HepG2 (cell line): ENCODE data around the gene CNPPD1. TPM values are rescaled to one million over a fixed set of nuclear protein-coding genes. Genes with fewer than 3 reads are reported as not detected.
A peak's percentile ranks its signal among the peaks of the same experiment; 100 is the strongest.

ENCODE experiments used
- ATAD3A ChIP-seq: sonication (generic); formaldehyde crosslinking; IDR thresholded peaks from 2 replicates; pipeline ENCODE4 v1.4.0; 2020; ENCODE audit warnings: missing genetic modification reagents
- DBP ChIP-seq: sonication (generic); formaldehyde crosslinking; IDR thresholded peaks from 2 replicates; pipeline ENCODE4 v1.4.0; 2020; ENCODE audit warnings: missing genetic modification reagents; ENCODE audit errors: not compliant biosample characterization
- GMEB1 ChIP-seq: sonication (generic); formaldehyde crosslinking; IDR thresholded peaks from 2 replicates; pipeline ENCODE4 v1.5.1; 2020; ENCODE audit warnings: missing genetic modification reagents, mild to moderate bottlenecking, borderline replicate concordance
- MIER2 ChIP-seq: IDR thresholded peaks from 2 replicates; pipeline ENCODE4 v1.6.1; 2016; ENCODE audit warnings: missing biosample characterization, missing genetic modification reagents
- MIER3 ChIP-seq: IDR thresholded peaks from 2 replicates; pipeline ENCODE4 v1.6.1; 2016; ENCODE audit warnings: missing compliant biosample characterization, borderline replicate concordance
- PRMT3 ChIP-seq: sonication (generic); formaldehyde crosslinking; IDR thresholded peaks from 2 replicates; pipeline ENCODE4 v1.8.1; 2022; ENCODE audit warnings: low read depth, mild to moderate bottlenecking, moderate library complexity, missing genetic modification reagents, borderline replicate concordance
- SALL1 ChIP-seq: sonication (generic); formaldehyde crosslinking; IDR thresholded peaks from 2 replicates; pipeline ENCODE4 v1.8.0; 2022; ENCODE audit warnings: mild to moderate bottlenecking, missing genetic modification reagents
- SRF ChIP-seq: IDR thresholded peaks from 2 replicates; pipeline ENCODE4 v1.6.1; 2011; ENCODE audit warnings: mild to moderate bottlenecking, low read depth, low read length, moderate library complexity
- TEF ChIP-seq: sonication (generic); formaldehyde crosslinking; IDR thresholded peaks from 2 replicates; pipeline ENCODE4 v1.5.0; 2020; ENCODE audit warnings: missing genetic modification reagents
- ZNF12 ChIP-seq: sonication (generic); formaldehyde crosslinking; IDR thresholded peaks from 2 replicates; pipeline ENCODE4 v1.5.0; 2020; ENCODE audit warnings: missing genetic modification reagents
- ZNF224 ChIP-seq: sonication (generic); formaldehyde crosslinking; IDR thresholded peaks from 2 replicates; pipeline ENCODE4 v1.5.0; 2020; ENCODE audit warnings: mild to moderate bottlenecking, missing genetic modification reagents
- ZNF512 ChIP-seq: sonication (generic); formaldehyde crosslinking; IDR thresholded peaks from 2 replicates; pipeline ENCODE4 v1.4.0; 2020; ENCODE audit warnings: mild to moderate bottlenecking, missing genetic modification reagents
- ZNF564 ChIP-seq: sonication (generic); formaldehyde crosslinking; IDR thresholded peaks from 2 replicates; pipeline ENCODE4 v1.8.1; 2023; ENCODE audit warnings: mild to moderate bottlenecking, missing genetic modification reagents
- ZNF572 ChIP-seq: sonication (generic); formaldehyde crosslinking; IDR thresholded peaks from 2 replicates; pipeline ENCODE4 v1.5.1; 2020; ENCODE audit warnings: mild to moderate bottlenecking, missing genetic modification reagents
- ZSCAN25 ChIP-seq: sonication (generic); formaldehyde crosslinking; IDR thresholded peaks from 2 replicates; pipeline ENCODE4 v1.8.0; 2022; ENCODE audit warnings: mild to moderate bottlenecking, missing genetic modification reagents
- polyA plus RNA-seq, 8 experiments: library from polyadenylated mRNA; depleted of rRNA in 3 of 8; stranded (reverse) in 7 of 8; unstranded in 1 of 8; fragments of >200 nt; fragmentation: Illumina TruSeq in 4 of 8; extraction: Trizol in 4 of 8; gene quantifications; 2 replicates each; pipeline versions ENCODE4 v1.2.1 to v1.2.3, GENCODE V29; 2011 to 2016; ENCODE audit warnings: low read depth in 4 of 8, missing spikeins in 1 of 8, mixed read lengths in 1 of 8; ENCODE audit not compliant: insufficient read depth in 1 of 8
- total RNA-seq, 5 experiments: library from RNA; depleted of rRNA; stranded (reverse); fragments of >200 nt; fragmentation: Illumina TruSeq; extraction: Trizol; gene quantifications; 2 replicates each; pipeline ENCODE4 v1.2.3, GENCODE V29; 2016; ENCODE audit warnings: low read depth in 1 of 5
- TF ChIP-seq, protein P1 (sequence below): sonication (generic); formaldehyde crosslinking; IDR thresholded peaks from 2 replicates; pipeline ENCODE4 v1.4.0; 2020; ENCODE audit warnings: missing genetic modification reagents, mild to moderate bottlenecking, borderline replicate concordance
- TF ChIP-seq, protein P2 (sequence below): sonication (generic); formaldehyde crosslinking; IDR thresholded peaks from 2 replicates; pipeline ENCODE4 v1.4.0; 2020; ENCODE audit warnings: missing genetic modification reagents, mild to moderate bottlenecking, borderline replicate concordance

CNPPD1 gene
- total and polyA plus RNA-seq, 2 of the 13 experiments (the other 11 are each of a cell fraction or from before 2014, with no cell fraction given), result 35.5 to 49.4 TPM

DNA sequence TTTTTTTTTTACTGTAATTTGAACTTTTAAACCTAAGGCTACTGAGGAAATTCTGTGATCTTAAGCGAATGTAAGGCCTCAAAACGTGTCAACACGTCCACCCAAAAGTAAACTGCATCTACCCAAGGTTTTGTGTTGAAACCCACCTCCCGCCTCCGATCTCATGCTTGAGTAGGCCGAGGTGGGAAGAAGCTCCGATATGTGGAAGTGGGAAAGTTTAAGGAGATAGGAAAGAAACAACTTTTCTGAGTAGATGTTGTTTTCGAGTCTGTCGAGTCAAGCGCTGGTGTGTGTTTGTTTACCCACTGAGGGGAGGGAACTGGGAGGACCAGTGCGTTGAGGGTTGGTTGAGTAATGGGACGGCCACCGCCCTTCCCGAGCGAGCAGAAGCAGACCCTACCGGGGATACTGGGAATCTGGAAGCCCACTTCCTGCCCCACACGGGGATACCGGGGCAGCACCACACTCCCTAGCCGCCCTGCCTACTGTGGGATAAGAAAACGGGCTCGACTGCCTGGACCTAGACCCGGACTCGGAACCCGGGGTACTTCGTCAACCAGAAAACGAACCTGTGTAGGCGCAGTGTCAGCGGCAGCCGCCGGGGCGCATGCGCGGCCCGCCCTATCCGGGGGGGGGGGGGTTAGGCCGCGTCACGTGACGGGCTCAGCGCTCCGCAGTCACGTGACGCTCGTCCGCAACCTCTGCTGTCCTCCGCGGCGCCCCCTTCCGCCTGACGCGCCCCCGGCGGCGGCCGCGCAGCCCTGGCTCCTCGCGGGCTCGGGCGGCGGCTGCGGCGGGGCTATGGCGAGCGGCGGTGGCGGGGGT, 1.0 kb upstream of the CNPPD1 start, which contains the start of gene RETREG2 (continued):
- TF ChIP-seq ZNF224 (CRISPR knock-in tag), result 0 out of 2 replicates have a peak, but pooled peaks have one; percentile 8
- peak; percentile 93 for TF ChIP-seq SALL1 (CRISPR knock-in tag)
- TF ChIP-seq SRF, result no peak
- TF ChIP-seq, protein P1, sequence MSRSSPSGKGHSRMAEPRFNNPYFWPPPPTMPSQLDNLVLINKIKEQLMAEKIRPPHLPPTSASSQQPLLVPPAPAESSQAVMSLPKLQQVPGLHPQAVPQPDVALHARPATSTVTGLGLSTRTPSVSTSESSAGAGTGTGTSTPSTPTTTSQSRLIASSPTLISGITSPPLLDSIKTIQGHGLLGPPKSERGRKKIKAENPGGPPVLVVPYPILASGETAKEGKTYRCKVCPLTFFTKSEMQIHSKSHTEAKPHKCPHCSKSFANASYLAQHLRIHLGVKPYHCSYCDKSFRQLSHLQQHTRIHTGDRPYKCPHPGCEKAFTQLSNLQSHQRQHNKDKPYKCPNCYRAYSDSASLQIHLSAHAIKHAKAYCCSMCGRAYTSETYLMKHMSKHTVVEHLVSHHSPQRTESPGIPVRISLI, result peak; percentile 50; the same call in 1 of the 2 replicates
- TF ChIP-seq ZNF564, result no peak; the same call in none of the 2 replicates
- TF ChIP-seq ZSCAN25 (CRISPR knock-in tag), result no peak
- peak; percentile 85; the same call in 1 of the 2 replicates for TF ChIP-seq PRMT3 (CRISPR knock-in tag)
- TF ChIP-seq MIER2 (CRISPR knock-in tag), result peak; percentile 40; the same call in 1 of the 2 replicates
- peak; percentile 62; the same call in 1 of the 2 replicates for TF ChIP-seq GMEB1 (CRISPR knock-in tag)
- no peak for TF ChIP-seq DBP (CRISPR knock-in tag)
- no peak for TF ChIP-seq TEF (CRISPR knock-in tag)
- TF ChIP-seq ATAD3A, result no peak
- TF ChIP-seq, protein P2, sequence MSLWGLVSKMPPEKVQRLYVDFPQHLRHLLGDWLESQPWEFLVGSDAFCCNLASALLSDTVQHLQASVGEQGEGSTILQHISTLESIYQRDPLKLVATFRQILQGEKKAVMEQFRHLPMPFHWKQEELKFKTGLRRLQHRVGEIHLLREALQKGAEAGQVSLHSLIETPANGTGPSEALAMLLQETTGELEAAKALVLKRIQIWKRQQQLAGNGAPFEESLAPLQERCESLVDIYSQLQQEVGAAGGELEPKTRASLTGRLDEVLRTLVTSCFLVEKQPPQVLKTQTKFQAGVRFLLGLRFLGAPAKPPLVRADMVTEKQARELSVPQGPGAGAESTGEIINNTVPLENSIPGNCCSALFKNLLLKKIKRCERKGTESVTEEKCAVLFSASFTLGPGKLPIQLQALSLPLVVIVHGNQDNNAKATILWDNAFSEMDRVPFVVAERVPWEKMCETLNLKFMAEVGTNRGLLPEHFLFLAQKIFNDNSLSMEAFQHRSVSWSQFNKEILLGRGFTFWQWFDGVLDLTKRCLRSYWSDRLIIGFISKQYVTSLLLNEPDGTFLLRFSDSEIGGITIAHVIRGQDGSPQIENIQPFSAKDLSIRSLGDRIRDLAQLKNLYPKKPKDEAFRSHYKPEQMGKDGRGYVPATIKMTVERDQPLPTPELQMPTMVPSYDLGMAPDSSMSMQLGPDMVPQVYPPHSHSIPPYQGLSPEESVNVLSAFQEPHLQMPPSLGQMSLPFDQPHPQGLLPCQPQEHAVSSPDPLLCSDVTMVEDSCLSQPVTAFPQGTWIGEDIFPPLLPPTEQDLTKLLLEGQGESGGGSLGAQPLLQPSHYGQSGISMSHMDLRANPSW, result no peak
- TF ChIP-seq ZNF572, result no peak
- TF ChIP-seq MIER3 (CRISPR knock-in tag), result peak; percentile 85
- TF ChIP-seq ZNF512, result no peak
- TF ChIP-seq ZNF12 (CRISPR knock-in tag), result 0 out of 2 replicates have a peak, but pooled peaks have one; percentile 54
